MV-4-11 (cell line): ENCODE measurements around the gene ANTKMT.

Source experiments
- DNase-seq: peaks from one replicate; lab custom pipeline; 2025; lab: John Stamatoyannopoulos, UW

ANTKMT gene

DNA sequence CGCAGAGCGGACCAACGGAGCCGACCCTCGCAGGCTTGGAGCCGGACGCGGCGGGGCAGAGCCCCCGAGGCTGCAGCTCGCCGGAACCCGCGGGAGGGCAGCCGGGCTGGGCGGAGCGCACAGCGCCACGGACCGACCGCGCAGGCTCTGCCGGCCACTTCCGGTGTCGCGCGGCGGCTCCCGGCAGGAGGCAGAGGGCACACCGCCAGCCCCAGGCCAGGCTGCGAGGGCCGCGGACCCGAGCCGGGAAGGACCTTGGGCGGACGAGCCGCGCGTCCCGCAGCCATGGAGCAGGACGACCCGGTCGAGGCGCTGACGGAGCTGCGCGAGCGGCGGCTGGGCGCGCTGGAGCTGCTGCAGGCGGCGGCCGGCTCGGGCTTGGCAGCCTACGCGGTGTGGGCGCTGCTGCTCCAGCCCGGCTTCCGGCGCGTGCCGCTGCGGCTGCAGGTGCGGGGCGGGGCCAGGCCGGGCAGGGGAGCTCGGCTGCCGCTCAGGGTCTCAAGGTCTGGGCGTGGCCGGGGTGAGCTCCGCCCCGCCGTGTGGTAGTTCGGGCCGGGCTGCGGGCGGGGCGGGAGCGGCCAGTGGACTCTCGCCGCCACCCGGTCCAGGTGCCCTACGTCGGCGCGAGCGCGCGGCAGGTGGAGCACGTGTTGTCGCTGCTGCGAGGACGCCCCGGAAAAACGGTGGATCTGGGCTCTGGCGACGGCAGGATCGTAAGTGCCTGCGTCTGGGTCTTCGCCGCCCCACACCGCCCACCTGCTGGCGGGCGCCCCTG, at the start of gene ANTKMT:
ANTKMT (plus strand) TSS at position 157 of the 775 bp plus-strand sequence; CDS start at position 286, 129 bp downstream.
- DNase-seq, result peak; percentile 80

DNA sequence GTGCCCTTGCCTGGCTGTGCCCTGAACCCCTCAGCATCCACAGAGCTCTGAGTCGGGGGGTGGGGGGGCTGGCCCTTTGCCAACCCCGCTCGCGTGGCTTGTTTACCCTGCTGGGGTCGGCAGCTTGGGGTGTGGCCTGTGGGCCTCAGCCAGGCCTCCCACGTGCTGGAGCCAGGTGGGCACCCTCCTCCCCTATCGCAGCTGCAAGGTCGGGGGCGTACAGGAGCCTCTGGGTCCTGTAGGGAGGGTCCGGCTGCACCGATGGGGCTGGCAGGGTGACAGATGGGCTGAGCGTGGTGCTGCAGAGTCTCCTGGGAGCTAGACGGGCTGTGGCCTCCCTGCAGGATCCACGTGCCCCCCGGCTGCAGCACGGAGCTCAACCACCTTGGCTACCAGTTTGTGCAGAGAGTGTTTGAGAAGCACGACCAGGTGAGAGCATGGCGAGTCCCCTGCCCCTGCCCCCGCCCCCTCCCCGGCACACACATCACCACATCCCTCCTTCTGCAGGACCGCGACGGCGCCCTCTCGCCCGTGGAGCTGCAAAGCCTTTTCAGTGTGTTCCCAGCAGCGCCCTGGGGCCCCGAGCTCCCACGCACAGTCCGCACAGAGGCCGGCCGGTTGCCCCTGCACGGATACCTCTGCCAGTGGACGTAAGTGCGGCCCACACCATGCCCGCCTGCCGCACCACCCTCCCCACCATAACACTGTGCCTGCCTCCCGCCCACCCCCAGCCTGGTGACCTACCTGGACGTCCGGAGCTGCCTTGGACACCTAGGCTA, 49.4 kb upstream of the ANTKMT start:
- DNase-seq, result no peak

GRCh38 chr16:672371-672770, 48.6 kb upstream of the ANTKMT start:
- no peak for DNase-seq

DNA sequence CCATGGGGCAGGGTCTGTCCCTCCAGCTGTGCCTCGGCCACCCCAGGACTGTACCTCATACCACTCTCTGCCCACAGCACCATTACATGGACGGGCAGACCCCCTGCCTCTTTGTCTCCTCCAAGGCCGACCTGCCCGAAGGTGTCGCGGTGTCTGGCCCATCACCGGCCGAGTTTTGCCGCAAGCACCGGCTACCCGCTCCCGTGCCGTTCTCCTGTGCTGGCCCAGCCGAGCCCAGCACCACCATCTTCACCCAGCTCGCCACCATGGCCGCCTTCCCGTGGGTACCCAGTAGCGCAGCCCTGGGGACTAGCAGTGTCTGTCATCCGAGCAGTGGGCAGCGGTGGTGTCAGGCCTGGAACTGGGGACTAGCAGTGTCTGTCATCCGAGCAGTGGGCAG, 48.1 kb upstream of the ANTKMT start:
- no peak for DNase-seq

- no peak for DNase-seq
Measured at GRCh38 chr16:673399-673991, 47.5 kb upstream of the ANTKMT start.

DNA sequence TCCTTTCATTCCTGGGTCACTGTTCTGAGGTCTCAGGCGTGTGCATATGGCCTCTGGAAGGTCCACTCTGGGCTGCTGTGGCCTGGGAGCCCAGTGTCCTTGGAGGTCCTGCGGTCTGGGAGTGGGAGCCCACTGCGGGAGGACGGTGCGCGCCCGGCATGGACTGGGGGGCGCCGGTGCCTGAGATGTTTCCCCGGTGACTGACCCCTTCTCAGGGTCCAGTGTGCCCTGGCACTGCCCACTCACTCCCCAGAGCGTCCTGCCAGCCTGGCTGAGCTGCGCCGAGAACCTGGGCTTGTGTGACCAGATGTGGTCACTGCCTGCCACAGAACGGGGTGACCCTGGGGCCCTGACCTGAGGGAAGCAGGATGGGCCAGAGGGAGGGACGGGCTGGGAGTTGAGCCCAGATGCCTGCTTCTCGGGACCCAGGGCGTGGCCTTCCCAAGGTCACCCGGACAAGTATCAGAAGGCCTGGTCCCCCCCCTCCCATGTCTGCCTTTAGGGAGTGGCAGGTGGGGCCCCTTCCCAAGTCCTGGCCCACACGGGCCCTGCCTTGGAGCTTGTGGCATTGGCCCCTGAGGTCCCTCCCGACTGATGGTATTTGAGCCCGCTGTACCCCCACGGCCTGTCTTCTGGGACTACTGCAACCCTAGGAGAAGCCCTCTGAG, 46.6 kb upstream of the ANTKMT start:
- no peak for DNase-seq

GRCh38 chr16:674968-675883, 45.7 kb upstream of the ANTKMT start, which contains the start of gene RHBDL1:
Gene RHBDL1, plus strand, starts transcription at chr16:675671. Its CDS starts 120 bp downstream, at chr16:675791.
- peak; percentile 68 for DNase-seq

DNA sequence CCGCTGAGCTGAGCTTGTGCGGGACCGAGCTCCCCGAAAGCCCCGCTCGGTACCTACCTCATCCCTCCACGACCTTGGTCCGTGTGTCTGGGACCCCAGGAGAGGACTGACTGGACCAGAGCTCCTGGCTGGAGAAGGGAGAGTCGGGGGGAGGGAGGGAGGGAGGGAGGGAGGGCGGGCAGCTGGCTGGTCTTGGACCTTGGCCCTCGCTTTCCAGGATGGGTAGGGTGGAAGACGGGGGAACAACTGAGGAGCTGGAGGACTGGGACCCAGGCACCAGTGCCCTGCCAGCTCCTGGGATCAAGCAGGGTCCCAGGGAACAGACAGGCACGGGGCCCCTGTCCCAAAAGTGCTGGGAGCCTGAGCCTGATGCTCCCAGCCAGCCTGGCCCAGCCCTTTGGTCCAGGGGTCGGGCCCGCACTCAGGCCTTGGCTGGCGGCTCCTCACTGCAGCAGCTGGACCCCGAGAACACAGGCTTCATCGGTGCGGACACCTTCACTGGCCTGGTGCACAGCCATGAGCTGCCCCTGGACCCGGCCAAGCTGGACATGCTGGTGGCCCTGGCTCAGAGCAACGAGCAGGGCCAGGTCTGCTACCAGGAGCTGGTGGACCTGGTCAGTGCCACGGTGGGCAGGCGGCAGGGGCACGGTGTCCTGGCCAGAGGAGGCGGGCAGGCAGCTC, 44.9 kb upstream of the ANTKMT start:
- no peak for DNase-seq

- no peak for DNase-seq
Measured at GRCh38 chr16:676565-676902, 44.4 kb upstream of the ANTKMT start.

DNA sequence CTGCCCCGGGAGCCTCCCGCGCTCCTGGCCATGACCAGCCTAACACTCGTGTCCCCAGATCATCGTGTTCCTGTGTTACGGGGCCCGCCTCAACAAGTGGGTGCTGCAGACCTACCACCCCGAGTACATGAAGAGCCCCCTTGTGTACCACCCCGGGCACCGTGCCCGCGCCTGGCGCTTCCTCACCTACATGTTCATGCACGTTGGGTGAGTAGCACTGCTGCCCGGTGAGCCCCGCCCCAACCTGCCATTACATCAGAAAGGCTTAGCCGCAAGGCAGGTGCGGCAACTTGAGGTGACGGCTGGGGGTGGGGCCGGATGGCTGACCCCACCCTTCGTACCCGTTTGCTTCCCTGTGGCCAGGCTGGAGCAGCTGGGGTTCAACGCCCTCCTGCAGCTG, 44.0 kb upstream of the ANTKMT start:
- no peak for DNase-seq

- DNase-seq, result no peak
Measured at GRCh38 chr16:677316-678190, 43.4 kb upstream of the ANTKMT start.

DNA sequence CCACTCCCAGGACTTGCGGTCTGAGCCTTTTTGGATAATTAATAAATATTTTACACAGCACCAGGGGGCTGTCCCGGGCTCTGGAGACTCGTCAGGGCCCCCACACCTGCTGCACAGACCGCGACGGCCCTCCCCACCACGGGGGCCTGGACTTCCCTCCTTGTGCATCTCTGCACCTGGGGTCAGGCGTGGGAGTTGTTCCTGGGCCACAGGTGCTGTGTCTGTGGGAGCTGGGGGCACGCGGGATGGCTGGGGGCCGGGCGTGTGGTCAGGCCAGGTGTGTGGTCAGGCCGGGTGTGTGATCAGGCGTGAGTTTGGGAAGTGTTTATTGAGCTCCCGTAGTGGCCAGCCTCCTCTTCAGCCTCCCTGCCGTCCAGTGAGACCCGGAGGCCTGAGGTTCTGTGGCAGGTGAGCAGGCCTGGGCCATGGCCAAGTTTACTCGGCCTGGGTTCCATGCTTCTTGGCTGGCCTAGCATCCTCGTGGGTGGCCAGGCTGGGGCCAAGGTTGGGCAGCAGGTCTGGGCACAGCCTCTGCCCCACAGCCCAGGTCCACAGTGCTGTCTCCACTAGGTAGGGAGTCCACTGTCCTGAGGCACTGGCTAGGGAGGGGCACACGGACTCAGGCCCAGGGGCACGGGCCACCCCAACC, 42.6 kb upstream of the ANTKMT start:
- DNase-seq, result no peak

- peak; percentile 45 for DNase-seq
Measured at GRCh38 chr16:678858-679813, 41.8 kb upstream of the ANTKMT start.

GRCh38 chr16:679814-680624, 40.9 kb upstream of the ANTKMT start, which contains the start of gene STUB1:
Gene STUB1, plus strand, starts transcription at chr16:680410. Its CDS starts 116 bp downstream, at chr16:680526.
- DNase-seq, result peak; percentile 80

DNA sequence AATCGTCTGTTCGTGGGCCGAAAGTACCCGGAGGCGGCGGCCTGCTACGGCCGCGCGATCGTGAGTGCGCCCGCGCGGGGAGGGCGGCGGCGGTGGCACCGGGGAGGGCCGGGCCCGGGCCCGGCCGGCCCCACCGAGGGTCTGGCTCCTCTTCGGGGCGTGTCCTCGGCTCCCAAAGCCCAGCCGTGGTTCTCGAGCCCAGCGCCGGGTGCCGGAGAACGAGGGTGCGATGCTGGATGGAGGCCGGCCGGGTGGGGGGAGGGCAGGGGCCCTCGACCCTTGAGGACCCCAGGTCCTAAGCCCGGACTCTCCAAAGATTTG, 40.4 kb upstream of the ANTKMT start:
- DNase-seq, result no peak

DNA sequence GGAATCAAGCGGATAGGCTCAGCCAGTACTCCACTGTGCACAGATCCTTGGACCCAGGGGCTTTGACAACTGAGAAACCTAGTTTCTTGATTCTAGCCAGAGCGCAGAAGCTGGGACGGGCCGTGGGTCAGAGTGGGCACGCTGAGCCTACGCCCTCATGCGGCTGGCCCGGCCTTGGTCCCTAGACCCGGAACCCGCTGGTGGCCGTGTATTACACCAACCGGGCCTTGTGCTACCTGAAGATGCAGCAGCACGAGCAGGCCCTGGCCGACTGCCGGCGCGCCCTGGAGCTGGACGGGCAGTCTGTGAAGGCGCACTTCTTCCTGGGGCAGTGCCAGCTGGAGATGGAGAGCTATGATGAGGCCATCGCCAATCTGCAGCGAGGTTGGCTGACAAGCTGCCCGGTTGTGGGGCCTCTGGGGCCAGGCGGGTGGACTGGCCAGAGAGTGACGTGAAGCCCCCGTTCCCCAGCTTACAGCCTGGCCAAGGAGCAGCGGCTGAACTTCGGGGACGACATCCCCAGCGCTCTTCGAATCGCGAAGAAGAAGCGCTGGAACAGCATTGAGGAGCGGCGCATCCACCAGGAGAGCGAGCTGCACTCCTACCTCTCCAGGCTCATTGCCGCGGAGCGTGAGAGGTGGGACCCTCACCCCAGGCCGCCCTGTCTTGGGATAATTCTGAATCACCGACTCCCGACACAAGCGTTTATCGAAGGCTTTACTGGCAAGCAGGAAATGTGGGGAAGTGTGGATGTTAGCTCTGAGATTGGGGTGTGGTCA, 39.8 kb upstream of the ANTKMT start:
- peak; percentile 53 for DNase-seq
